Measurements from ENCODE around the gene WSCD1. TPM values are rescaled to one million over a fixed set of nuclear protein-coding genes. Genes with fewer than 3 reads are reported as not detected.

WSCD1 gene
- total and polyA plus RNA-seq, 2 experiments from 2014 or later: 3.1 to 16.7 TPM

GRCh38 chr17:6043405-6043804 lies 26.8 kb upstream of the WSCD1 start:
- Histone ChIP-seq H3K9me3 (ENCODE audit: low read depth) (no peaks in the 10 kb centered on the region), H3K4me1 (ENCODE audit: low read depth) (no peaks in the 10 kb centered on the region), H3K27me3 (no peaks in the 10 kb centered on the region), H3K27ac (no peak overlapping the region), H3K36me3 (no peaks in the 10 kb centered on the region), H3K4me3 (no peak overlapping the region)
- no peak for DNase-seq (ENCODE audit: low read depth in 1 of 2, low spot score in 1 of 2)
- no peak for TF ChIP-seq CTCF (IDR thresholded peaks at IDR 0.05; ENCODE audit: low read depth, low read length)

- Histone ChIP-seq H3K4me1 (ENCODE audit: low read depth) (no peaks in the 10 kb centered on the region), H3K27me3 (no peaks in the 10 kb centered on the region), H3K4me3 (no peak overlapping the region), H3K9me3 (ENCODE audit: low read depth) (no peaks in the 10 kb centered on the region), H3K27ac (no peak overlapping the region), H3K36me3 (no peaks in the 10 kb centered on the region)
- DNase-seq (ENCODE audit: low read depth in 1 of 2, low spot score in 1 of 2): no peak
- no peak for TF ChIP-seq CTCF (IDR thresholded peaks at IDR 0.05; ENCODE audit: low read depth, low read length)
Measured at GRCh38 chr17:6044261-6044660, 25.9 kb upstream of the WSCD1 start.

- Histone ChIP-seq H3K36me3 (no peaks in the 10 kb centered on the region), H3K4me1 (ENCODE audit: low read depth) (no peaks in the 10 kb centered on the region), H3K9me3 (ENCODE audit: low read depth) (no peaks in the 10 kb centered on the region), H3K27ac (no peak overlapping the region), H3K27me3 (no peaks in the 10 kb centered on the region), H3K4me3 (no peak overlapping the region)
- no peak for TF ChIP-seq CTCF (IDR thresholded peaks at IDR 0.05; ENCODE audit: low read depth, low read length)
- no peak for DNase-seq (ENCODE audit: low read depth in 1 of 2, low spot score in 1 of 2)
Measured at GRCh38 chr17:6045621-6046357, 24.4 kb upstream of the WSCD1 start.

GRCh38 chr17:6046431-6046830 lies 23.7 kb upstream of the WSCD1 start:
- H3K9me3 ChIP-seq (ENCODE audit: low read depth): no peaks in the 10 kb centered on the region
- DNase-seq (ENCODE audit: low read depth in 1 of 2, low spot score in 1 of 2): no peak
- no peaks in the 10 kb centered on the region for H3K27me3 ChIP-seq
- no peaks in the 10 kb centered on the region for H3K36me3 ChIP-seq
- no peak overlapping the region for H3K27ac ChIP-seq
- no peak for TF ChIP-seq CTCF (IDR thresholded peaks at IDR 0.05; ENCODE audit: low read depth, low read length)
- H3K4me3 ChIP-seq: no peak overlapping the region
- no peaks in the 10 kb centered on the region for H3K4me1 ChIP-seq (ENCODE audit: low read depth)

- DNase-seq (ENCODE audit: low read depth in 1 of 2, low spot score in 1 of 2): no peak
- TF ChIP-seq CTCF (IDR thresholded peaks at IDR 0.05; ENCODE audit: low read depth, low read length): no peak
- Histone ChIP-seq H3K36me3 (no peaks in the 10 kb centered on the region), H3K4me3 (no peak overlapping the region), H3K4me1 (ENCODE audit: low read depth) (no peaks in the 10 kb centered on the region), H3K27me3 (no peaks in the 10 kb centered on the region), H3K27ac (no peak overlapping the region), H3K9me3 (ENCODE audit: low read depth) (no peaks in the 10 kb centered on the region)
Measured at GRCh38 chr17:6046931-6047330, 23.2 kb upstream of the WSCD1 start.

Data from cardiac muscle cell (in vitro differentiated cells and primary cell).